ENCODE data around the gene PLIN5.

Gene PLIN5

GRCh38 chr19:4491446-4491845 is 43.6 kb downstream of the PLIN5 start:
- no peak for DNase-seq (ENCODE audit: low spot score)

DNA sequence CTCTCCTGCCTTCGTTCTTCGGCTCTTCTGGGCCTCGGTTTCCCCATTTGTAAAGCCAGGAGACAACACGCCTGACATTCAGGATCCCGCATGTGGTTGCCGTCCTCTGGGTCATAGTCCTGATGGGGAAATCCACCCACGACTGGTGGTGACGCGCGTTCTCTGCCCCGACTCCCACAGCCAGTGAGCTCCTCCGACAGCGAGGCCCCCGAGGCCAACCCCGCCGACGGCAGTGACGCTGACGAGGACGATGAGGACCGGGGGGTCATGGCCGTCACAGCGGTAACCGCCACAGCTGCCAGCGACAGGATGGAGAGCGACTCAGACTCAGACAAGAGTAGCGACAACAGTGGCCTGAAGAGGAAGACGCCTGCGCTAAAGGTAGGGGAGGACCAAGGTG is 46.5 kb downstream of the PLIN5 start:
- no peak for DNase-seq (ENCODE audit: low spot score)

GRCh38 chr19:4487572-4487971 is 47.5 kb downstream of the PLIN5 start:
- DNase-seq (ENCODE audit: low spot score) = no peak

DNA sequence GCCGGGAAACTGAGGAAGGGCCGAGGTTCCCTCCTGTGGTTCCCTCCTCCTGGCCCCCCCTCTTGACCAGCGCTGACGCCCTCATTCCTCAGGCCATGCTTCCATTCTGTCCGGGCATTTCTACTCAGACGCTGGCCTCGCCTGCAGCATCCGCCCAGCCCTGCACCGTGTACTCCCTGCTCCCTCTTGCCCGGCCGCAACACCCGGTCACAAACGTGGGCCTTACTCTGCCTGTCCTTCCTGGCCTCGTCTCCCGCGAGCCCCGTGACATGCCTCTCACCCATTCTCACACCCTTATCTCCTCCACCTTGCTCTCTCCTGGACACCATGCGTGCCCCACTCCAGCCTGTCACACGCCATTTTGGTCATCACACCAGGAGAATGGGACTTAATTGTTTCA is 51.6 kb downstream of the PLIN5 start:
- no peak for DNase-seq (ENCODE audit: low spot score)

GRCh38 chr19:4482721-4483364 is 52.2 kb downstream of the PLIN5 start:
- DNase-seq (ENCODE audit: low spot score) = peak; percentile 15

- DNase-seq (ENCODE audit: low spot score) = no peak
These were observed 57.8 kb downstream of the PLIN5 start for GRCh38 chr19:4477034-4477801.

DNA sequence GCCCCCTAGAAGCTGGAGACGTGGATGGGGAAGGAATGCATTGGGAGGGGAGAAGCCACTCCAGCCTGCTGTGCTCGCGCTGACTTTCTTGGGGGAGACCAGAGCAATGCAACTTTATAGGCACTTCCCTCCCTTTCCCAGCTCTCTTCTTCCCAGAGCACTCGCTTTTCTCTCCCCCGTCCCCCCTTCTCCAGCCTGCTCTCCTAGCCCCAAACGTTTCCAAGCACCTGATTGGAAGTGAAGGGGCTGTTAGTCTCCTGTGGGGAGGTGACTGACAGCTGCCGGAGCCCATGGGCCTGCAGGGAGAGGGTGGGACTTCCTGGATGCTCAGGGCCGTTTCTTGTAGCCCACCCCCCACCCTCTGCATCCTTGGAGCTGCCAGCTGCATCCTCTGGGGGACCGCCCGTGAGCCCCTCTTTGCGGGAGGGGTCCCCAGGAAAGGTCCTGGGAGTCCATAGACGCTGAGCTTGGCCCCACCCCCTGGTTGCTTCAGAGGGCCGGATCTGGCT is 60.5 kb downstream of the PLIN5 start:
- peak; percentile 93 for DNase-seq (ENCODE audit: low spot score)

DNA sequence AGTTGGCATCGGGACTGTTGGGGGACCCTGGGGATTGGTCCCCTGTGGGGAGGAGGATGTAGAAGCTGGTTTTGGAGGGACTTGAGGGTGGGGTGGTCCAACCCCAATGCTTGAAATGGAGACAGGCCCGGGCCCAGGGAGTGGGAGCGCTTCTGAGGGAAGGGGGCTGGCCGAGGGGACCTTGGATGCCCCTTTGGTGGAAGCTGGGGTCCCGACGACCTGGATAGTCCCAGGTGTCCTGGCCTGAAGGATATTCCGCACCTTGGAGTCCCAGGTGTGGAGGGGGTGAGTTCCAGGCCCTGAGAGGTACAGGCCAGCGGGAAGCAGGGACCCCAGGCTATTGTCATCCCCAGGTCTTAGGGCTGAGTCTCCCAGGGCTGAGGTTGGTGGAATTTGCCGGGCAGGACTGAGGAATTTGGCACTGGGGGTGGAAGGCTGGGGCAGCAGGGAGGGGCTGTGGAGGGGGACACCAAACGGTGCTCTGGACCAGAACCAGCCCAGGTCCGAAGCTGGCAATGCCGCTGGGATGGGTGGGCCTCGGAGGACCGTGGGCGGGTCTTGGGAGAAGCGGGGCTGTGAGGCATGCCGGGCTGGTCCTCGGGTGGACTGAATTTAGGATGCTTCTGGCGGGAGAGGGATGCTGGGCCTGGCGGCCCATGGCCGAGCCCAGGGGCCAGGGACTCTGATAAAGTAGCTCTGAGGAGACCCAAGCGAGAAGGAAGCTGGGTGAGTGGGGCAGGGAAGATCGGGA is 61.1 kb downstream of the PLIN5 start:
- no peak for DNase-seq (ENCODE audit: low spot score)

DNA sequence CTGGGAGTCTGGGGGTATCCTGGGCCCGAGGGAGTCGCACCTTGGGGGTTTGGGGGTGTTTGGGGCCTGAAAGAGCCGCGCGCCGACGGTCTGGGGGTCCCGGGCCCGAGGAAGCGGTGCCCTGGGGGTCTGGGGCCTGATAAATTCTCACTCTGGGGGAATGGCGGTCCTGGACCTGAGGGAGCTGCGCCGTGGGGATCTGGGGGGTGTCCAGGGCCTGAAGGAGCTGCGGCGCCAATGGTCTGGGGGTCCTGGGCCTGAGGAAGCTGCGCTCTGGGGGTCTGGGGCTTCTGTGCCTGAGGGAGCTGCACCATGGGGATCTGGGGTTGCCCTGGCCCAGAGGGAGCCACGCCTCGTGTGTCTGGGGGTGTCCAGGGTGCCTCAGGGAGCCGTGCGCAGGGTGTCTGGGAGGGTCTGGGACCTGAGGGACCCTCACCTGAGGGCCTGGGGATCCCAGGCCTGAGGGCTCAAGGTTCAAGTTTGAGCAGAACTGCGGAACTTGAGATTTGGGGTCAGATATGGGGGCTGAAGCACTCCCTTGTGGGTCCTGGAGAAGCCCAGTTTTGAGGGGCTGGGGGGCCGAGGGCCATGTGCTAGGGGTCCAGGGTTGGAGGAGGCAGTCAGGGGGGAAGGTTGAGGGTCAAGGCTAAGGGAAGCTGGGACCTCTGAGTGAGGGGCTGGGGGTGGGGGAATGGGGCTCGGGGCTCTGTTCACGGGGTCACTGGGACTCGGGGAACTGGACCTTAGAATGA is 61.8 kb downstream of the PLIN5 start:
- DNase-seq (ENCODE audit: low spot score) = no peak

Data from iPS-NIHi11 (cell line).